Right hindlimb (tissue), 1 donor: ENCODE measurements around the gene PRKCE.
"Not testable (repeated sequence)": the region's sequence is repeated elsewhere in the genome, so short reads cannot be mapped to it uniquely, and the experiment has no call there.

Experiments used
- DNase-seq: peaks from one replicate; pipeline ENCODE4 v3.0.0-alpha.2; 2018

PRKCE gene

DNA sequence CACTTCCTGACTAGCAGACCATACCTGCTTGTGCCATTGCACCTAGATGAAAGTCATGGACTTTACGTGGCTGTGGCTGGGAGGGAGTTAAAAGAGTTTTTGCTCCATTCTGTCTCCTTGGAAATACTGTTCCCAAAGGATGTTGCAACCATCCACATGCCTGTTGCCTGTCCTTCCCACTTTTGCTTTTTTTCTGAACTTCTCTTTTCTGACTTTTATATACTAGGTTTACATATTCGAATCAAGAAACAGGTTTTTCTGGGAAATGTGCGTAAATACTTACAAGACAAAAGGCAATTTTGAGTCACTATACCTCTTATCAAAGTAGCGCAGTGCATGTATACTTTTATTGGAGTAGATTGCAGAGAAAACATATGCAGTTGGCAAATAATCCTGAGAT lies 244.8 kb downstream of the PRKCE start:
- DNase-seq: no peak

DNA sequence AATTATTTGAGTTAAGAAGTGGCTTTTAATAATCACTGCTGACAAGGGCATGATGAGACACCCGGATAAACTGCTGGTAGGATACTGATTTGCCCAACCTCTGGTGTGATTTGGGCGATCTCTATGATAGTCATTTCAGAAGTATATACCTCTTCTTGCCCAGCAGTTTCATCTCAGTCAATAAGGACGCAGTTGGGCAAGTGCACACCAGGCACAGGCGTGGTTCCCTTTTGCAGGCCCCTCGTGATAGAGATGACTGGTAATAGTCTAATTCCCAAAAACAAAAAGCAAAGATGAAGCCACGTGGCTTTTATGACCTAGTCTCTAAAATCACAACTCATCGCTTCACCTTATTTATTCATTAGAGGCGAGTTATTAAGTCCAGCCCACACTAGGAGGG lies 246.4 kb downstream of the PRKCE start:
- no peak for DNase-seq

DNA sequence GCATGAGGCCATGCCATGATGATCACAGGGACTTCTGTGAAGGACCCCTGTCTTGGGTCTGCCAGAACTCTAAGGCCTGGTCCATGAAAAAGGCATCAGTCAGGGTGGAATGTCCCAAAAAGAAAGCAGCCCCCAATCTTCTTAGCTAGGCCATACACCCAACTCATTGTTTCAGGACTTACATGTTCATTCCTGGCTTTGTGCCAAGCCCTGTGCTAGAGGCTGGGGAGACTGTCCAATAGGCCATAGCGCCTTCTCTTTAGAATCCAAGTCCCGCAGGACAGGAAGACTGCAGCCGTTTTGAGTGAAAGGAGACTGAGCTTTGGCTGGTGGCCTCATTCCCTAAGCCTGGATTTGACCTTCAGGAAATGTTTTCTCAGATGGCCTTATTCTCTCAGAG lies 247.3 kb downstream of the PRKCE start:
- DNase-seq: no peak

DNA sequence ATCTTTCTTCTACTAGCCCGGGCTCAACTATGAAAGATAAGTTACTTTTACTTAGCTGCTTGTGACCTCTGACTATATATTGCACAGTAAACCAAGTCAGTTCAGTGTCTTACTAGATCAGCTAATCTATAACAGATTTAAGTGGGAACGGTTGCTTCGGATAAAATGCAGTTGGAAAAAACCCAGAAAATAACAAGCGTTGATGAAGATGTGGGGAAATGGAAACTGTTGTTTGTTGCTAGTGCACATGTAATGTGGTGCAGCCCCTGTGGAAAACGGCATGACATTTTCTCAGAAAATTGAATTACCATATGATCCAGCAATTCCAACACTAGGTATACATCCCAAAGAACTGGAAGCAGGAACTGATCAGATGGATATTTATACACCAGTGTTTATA lies 248.5 kb downstream of the PRKCE start:
- DNase-seq: no peak

DNA sequence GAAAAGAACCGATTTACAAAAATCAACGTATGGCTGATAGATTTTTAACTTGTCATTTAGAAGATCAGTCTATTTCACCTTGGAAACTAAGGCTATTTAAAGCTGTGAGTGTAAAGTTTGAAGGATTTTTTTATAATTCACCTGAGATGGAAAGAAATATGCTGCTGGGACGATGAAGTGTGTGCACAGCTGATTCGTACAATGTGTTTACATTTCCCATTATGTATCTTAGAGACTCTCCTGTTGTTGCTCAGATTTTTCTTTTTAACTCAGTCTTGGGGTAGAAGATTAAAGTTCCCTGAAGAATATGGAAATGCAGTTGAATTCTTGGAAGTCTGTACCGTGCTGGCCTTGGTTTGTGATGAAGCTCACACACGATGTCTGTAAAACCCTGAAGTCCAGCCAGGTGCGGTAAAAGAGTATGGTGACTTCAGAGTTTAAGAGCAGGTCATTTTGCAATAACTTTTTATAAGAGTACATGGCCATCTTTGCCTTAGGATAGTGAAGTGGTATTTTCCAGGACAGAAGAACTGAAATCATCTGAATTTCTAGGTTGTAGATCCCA lies 250.1 kb downstream of the PRKCE start:
- peak; percentile 78 for DNase-seq

DNA sequence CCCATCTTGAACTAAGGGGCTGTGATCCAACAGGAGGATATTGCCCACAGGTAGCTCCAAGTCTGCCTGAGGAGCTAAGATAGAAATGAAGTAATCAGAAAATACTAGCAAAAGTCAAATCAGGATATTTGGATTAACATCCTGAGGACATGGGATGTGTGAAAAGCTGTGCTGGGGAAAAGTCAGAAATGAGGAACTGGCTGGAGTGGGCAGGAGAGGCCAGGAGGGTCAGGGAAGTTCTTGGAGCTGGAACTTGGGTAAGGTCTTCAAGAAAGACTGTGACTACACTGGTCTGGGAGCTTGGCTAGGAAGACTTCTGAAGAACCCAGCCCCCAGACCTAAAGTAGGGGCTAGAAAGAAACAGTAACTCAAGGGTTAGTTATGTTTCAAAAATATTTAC lies 250.9 kb downstream of the PRKCE start:
- no peak for DNase-seq

DNA sequence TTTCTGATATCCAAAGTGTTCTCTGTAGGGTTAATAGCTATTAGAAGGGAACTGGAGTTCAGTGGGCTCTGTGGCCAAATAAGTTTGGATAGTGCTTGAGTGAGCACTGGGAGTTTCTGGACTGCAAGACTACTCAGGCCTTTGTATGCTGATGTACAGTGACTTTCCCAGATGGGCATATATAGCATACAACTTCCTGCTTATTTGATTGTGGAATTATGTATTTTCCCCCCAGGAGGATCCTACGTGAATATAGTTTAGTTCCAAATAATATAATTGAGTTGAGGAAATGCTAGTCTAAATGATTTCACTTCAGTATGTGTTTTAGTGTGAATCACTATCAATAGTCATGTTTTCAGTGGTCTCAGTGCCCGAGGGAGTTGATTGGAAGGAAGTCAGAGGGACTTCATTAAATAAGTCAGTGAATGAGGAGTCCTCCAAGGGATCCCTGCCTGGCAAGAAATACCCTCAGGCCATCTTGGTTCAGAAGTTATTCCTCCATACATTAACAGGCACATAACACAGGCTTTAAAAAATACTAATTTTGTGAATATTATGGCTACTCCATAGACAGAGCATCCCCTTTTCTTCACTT lies 251.4 kb downstream of the PRKCE start:
- no peak for DNase-seq

DNA sequence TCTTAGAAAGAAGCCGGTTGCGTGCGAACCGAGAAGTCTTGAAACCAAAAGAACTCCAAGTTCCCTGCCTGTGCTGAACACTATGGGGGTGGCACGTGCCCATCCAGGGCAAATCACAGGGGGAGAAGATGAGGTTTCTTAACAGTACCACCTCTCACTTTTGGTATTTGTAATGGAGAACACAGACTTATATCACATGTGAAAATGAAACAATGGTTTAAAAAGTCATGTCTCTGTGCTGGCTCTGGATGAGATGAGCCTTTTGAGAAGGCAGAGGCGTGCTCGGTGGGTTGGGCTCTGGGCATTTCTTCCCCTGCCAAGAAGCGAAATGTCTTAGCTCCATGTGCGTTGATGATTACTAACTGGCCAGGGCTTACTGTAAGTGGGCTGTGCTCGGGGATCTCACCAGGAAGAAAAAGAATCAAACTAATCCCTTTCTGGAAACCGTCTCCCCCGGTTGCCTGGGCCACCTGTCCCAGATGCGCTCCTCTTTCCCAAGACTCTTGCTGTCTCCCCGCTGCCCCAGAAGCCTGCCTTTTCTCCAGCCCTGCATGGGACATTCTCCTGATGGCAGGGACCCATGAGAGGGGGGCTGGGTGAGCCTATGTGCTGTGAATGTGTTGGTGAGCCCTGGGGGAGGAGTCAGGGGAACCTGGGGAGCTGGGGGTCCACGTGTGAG lies 252.9 kb downstream of the PRKCE start:
- DNase-seq: peak; percentile 71

DNA sequence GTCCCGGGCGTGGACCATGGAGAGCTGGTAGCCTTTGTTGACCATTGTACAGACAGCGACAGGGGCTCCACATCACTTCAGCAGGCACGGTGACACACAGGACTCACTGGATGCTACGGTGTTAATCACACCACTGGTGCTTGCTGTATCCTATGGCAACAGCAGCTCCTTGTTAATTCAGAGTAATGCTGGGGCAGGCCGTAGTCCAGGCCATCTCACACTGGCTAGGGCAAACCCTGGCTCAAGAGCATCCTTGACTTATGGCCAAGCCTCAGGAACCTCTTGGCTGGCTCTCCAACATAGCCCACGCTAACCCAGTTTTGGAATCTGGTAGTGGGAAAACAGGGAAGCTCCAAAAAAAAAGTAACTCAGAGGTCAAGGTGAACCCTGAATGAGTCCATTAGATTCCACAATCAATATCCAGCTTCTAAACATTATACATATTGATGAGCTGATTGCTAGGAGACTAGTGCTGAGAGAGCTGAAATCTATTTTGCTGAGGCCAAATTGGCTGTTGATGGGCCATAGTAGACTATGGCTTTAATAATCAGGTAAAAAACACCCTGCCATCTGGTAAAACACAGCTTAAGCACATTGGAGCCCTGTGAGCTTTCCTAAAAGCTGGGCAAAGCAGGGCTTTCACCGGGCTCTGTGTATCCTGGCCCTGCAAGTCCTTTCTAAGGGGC lies 253.6 kb downstream of the PRKCE start:
- DNase-seq: no peak

DNA sequence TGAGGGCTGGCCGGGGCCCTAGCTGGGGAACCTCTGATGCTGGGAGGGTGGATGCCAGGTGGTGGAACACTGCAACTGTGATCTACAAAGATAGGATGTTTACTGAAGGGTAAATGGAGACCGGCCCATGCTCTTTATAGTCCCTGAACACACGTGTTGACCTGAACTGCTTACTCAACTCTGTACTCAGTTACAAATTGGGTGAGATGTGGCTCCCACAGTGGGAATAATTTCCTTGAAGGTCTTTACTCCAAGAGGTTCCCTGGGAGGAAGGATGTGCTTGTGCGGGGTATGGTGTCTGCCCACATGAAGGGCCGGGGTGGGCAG lies 254.1 kb downstream of the PRKCE start:
- DNase-seq: no peak

DNA sequence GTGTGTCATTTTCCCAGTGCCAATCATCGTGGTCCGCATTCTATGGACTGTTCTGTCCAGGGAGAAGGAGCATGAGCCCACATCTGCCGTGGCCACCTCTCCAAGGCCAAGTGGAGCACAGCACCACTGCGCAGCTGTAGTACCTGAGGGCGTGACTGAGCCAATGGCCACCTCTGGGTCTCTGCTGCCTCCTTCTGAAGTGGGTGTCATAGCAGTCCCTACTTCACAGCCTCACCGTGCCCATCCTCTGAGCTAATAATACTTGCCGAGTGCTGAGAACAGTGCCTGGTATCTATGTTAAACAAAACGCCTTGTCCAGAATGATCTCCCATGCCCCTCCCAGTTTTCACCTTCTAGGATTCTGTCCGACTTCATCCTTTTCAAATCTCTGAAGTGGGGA lies 256.1 kb downstream of the PRKCE start:
- DNase-seq: no peak

DNA sequence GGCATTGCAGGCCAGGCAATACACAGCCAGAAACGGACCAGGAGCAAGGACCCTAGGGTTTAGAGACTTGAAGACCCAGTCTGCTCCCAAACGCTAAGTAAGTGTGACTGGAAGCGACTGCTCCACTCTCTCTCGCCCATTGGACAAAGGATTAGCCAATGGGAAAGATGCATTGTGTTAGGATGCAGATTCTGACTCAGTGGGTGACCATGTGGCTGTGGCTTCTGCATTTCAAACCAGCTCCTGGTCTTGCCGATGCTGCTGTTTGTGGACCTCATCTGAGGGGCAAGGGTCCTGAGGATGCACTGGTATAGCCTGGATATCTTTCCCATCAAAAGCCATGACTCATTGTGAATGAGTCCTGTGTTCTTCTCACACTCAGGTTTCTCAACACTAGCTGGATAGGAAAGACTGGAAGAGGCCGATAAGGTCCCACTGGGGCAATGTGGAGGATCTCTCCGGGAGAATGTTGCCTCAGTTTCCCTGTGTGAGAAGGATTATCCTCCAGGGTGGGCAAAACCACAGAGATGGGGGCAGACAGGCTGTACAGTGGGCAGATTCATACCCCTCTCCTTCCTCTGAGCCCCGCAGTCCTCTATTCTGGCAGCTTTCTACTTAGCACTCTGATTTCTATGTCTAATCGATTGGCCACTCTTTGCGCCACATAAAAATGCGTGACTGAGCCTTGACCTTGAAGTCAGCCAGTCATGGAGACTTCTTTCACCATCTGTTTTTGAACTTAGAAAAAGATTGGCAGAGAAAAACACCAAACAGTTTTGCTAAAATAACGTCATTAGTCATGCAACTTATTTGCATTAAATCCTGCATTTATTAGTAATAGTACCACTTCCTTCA lies 257.1 kb downstream of the PRKCE start:
- no peak for DNase-seq

DNA sequence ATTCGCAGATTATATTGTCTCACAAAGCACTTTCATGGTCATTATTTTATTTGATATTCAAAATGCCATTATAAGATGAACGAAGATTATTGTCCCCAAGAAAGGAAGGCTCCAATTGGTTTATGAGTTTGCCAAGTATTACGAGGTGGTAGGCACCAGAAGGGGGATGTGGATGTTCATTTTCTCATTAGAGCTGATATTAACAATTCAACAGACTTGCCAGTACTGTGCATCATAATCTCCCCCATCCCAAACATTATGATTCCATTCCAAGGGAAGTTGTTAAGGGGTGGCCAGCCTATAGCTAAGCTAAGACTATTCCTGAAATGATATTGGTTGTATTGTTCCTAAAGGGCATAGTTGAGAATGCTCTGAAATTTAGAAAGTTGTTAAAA lies 257.7 kb downstream of the PRKCE start:
- DNase-seq: no peak

DNA sequence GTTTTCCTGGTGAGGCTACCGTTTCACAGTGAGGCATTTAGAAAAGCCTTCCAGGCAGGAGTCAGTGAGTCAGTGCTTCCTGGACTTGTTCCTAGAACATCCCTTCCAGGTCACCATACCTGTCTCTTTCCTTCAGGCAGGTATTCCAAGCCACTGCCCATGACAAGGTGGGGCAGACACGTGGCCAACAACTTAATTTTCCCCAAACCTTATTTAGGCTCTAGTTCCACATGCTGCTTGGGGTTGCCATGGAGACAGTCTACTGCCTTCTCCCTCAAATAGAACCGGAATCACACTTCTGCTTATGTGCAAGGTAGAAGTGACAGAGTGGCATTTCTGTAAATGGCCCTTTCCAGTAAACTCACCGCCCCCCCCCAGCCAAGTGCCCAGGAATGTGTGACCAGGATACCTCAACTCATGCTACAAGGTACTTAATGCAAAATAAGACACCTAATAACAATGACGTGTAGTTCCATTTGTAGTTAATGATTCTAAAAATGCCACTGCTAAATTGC lies 258.3 kb downstream of the PRKCE start:
- DNase-seq: no peak

DNA sequence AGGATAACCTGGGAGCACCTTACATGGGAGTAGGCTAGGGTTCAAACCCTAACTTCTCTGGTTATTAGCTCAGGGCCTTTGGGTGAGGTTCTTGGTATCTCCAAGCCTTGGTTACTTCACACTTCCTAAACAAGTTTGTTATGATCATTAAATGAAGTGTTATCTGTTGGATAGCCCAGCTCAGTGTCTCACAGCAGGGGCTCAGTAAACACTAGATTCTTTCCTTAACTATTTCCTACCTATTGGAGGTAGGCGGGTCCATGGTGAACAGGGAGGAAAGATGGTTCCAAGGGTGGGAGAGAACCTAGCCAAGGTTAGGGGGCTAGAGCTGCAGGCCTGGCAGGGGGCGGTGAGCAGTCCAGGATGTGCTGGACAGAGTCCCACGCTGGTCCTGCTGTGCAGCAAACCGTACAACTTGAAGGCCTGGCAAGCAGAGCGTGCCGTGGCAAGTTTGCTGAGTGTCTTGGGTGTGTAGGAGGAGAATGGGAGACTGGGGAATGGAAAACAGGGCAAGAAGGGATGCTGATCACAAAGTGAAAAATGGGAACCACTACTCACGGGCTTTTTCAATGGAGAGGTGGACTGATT lies 259.1 kb downstream of the PRKCE start:
- DNase-seq: no peak

DNA sequence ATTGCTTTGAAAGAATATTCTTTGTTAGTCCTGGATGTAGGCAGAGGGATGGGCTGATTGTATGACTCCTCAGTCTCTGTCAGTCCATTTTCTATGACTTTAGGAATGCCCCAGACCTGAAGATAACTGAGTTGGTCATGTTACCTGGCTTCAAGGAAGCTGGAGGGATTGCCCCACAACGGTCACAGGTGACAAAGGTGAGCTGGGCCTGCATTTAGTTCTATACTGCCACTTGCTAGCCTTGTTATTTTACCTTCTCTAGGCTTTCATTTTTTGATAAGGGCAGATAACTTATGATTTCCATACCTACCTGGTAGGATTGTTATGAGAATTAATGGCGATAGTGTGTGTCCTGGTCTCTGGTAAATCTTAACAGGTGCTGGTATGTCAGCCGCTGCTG lies 260.1 kb downstream of the PRKCE start:
- DNase-seq: no peak

DNA sequence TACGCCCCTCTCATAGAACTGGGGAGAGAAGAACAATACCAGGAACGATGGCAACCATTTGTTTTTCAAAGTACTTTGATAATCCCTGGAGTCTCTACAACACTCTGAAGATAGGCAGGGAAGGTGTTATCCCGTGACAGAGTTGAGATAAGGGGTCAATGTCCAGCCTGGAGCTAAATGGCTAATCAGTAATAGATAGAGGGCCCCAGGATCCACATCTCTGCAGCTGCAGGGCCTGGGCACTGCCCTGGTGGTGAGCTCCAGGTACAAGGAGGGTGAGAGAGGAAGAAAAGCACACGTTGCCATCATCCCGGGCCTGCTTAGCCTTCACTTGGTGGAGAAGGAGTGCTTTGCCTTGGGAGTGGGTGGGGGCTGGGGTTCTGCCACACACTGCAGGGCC lies 260.6 kb downstream of the PRKCE start:
- DNase-seq: no peak

DNA sequence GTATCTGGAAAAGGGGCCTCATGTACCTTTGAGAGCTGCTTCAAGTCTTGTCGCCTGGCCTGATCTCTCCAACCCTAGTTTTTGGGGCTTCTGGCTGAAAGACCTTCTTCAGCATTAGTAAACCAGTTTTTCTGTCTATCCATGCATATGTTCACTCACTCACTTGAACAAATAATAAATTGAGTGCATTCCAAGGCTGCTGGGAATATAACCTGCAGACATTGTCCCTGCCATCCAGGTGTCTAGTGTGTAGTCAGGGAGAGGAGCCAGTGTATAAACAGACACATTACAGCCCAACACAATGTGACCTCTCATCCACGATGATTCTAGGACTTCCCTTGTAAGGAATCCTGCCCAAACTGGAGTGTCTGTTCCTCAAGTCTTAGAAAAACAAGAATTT lies 262.1 kb downstream of the PRKCE start:
- no peak for DNase-seq

DNA sequence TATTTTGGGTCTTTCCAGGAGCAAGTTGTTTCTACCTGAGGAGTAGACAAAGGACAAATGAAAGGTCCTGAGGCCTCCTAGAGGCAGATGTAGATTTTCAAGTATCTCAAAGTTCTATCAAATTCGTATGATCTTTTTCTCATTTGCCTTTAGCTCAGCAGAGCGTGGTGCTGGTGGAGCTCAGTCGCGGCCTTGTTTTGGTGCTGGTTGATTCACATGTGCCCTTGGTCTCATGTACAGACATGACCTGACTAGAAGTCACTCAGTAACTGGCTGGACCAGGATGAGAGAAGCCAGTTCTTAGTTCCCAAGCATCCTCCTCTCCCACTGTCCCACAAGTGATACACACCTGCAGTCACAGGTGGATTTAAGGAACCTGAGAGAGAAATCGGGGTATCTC lies 264.0 kb downstream of the PRKCE start:
- no peak for DNase-seq

DNA sequence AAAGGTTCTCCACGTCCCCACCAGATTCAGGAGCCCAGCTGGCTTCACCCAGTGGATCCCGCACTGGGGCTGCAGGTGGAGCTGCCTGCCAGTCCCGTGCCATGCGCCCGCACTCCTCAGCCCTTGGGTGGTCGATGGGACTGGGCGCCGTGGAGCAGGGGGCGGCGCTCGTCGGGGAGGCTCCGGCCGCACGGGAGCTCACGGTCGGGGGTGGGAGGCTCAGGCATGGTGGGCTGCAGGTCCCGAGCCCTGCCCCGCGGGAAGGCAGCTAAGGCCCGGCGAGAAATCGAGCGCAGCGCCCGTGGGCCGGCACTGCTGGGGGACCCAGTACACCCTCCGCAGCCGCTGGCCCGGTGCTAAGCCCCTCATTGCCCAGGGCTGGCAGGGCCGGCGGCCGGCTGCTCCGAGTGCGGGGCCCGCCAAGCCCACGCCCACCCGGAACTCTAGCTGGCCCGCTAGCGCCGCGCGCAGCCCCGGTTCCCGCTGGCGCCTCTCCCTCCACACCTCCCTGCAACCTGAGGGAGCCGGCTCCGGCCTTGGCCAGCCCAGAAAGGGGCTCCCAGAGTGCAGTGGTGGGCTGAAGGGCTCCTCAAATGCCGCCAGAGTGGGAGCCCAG lies 266.2 kb downstream of the PRKCE start:
- not testable (repeated sequence) for DNase-seq

DNA sequence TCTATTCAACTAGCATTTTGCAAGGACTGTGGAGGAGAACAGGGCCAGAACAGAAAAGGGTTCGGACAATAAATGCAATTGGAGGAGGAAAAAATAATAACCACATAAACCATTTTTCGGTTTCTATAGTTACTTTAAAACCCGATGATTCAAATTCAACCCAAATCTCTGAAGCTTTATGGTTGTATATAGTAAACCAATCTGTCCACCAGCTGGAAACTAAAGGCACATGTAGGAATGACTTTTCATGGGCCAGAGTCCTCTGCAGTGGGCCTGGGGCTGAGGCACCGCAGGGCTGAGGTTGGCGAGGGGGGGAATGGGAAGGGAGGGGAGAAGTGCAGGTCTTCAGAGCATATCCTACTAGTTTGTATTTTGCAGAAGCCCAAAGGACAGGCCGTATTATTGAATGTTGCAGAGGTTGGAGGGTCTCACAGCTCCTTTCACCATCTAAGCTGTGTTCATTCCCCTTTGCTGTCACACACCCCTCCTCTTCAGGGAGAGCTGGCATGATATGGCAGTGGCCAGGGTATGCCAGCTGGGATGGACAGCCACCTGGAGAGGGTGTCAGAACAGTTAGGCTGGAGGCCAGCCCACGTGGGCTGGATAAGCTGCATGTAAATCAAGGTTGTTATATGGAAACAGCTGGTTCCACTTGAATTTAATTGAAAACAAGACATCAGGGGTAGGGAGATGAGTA lies 267.1 kb downstream of the PRKCE start:
- no peak for DNase-seq
